HG03432 (cell line): ENCODE data around the gene SYT8.
"Not testable (repeated sequence)": the region's sequence is repeated elsewhere in the genome, so short reads cannot be mapped to it uniquely, and the experiment has no call there.

Experiments used
- ATAC-seq: cut with Tn5 transposase; IDR thresholded peaks from one replicate; pipeline ENCODE4 v1.9.1; 2021; ENCODE audit warnings: mild to moderate bottlenecking, moderate library complexity; ENCODE audit not compliant: unreplicated experiment

The SYT8 gene, protein sequence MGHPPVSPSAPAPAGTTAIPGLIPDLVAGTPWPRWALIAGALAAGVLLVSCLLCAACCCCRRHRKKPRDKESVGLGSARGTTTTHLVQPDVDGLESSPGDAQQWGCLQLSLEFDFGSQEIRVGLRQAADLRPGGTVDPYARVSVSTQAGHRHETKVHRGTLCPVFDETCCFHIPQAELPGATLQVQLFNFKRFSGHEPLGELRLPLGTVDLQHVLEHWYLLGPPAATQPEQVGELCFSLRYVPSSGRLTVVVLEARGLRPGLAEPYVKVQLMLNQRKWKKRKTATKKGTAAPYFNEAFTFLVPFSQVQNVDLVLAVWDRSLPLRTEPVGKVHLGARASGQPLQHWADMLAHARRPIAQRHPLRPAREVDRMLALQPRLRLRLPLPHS

DNA sequence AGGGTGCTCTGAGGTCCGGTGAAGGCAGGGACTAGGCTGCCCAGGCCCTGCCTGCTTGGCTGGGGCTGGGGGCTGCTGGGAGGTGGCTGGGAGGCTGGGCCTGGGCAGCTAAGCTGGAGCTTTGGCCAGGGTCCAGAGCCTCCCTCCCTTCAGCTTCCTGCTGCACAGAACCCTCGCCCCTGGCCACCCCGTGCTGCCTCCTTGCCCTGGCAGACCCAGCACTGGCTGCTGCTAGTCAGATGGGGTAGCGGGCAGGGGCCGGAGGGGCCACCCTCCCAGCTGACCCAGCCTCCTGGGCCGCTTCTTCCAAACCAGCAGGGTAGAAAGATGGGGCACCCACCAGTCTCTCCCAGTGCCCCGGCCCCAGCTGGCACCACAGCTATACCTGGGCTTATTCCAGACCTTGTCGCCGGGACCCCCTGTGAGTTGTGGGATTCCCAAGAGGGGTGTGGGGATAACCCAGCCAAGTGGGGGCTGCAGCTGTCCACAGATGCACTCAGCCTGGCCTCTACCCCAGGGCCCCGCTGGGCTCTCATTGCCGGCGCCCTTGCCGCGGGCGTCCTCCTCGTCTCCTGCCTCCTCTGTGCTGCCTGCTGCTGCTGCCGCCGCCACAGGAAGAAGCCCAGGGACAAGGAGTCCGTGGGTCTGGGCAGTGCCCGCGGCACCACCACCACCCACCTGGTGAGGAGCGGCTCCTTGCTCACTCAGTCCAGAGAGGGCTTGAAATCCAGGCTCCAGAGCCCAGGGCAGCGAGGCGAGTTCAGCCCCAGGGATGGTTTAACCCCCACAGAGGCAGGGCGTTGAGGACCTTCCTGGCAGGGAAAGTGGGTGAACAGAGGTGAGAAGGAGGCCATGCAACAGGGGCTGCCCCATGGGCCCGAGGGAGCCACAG is at the start of gene SYT8:
SYT8 (plus strand) TSS at position 212 of the 892 bp plus-strand sequence; CDS start at position 328, 116 bp downstream.
- no peak for ATAC-seq

DNA sequence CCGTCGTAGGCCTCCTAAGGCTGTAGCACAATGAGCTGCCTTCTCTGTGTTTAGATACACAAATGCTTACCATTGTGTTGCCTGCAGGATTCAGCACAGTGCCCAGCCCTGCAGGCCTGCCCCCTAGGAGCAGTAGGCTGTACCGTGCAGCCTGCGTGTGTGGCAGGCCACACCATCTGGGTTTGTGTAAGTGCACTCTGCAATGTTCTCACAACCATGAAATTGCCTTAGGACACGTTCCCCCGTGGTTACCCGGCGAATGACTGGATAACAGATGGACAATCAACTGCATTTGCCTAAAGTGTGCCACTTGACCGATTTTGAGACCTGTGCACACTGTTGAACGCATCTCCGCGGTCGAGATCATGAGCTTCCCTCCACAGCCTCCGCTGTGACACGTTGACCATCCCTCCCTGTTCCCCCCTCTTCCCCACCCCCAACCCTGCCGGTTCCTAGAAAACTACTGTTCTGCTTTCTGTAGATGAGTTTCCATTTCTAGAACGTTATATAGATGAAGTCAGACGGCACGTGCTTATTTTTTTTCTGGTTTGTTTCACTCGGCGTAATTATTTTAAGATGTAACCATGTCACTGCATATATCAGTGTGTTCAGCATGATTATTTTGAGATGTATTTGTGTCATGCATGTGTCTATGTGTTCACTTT is 48.9 kb upstream of the SYT8 start:
- no peak for ATAC-seq

DNA sequence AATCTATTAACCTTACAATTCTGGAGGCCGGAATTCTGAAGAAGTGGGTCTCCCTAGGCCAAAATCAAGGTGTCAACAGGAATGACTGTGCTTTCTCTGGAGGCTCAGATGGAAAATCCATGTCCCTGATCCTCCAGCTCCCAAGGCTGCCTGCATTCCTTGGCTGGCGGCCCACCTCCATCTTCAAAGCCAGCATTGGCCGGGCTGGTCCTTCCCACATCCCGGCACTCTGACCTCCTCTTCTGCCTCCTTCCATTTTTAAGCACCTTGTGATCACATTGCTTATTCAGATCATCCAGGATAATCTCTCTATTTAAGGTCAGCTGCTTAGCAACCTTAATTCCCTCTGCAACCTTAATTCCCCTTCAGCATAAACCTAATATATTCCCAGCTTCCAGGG is 48.3 kb upstream of the SYT8 start:
- no peak for ATAC-seq

DNA sequence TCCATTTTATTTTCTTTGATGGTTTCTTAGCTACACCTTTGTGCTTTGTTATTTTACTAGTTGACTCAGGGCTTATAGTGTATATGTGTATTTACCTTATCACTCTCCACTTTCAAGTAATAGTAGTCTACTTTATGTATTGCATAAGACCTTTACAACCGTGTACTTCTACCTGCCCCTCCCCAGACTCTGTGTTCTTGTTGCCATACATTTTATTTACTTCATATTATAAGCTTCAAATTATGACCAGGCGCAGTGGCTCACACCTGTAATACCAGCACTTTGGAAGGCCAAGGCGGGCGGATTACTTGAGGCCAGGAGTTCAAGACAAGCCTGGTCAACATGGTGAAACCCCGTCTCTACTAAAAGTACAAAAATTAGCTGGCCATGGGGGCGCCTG is 42.9 kb upstream of the SYT8 start:
- no peak for ATAC-seq

DNA sequence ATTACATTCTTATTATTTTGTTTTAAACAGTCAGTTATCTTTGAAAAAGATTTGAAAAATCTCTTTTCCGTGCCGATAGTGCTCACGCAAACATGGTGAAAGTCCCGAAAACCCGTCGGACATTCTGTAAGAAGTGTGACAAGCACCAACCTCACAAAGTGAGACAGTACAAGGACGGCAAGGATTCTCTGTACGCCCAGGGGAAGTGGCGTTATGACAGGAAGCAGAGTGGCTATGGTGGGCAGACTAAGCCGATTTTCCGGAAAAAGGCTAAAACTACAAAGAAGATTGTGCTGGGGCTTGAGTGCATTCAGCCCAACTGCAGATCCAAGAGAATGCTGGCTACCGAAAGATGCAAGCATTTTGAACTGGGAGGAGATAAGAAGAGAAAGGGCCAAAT is 42.3 kb upstream of the SYT8 start:
- no peak for ATAC-seq

DNA sequence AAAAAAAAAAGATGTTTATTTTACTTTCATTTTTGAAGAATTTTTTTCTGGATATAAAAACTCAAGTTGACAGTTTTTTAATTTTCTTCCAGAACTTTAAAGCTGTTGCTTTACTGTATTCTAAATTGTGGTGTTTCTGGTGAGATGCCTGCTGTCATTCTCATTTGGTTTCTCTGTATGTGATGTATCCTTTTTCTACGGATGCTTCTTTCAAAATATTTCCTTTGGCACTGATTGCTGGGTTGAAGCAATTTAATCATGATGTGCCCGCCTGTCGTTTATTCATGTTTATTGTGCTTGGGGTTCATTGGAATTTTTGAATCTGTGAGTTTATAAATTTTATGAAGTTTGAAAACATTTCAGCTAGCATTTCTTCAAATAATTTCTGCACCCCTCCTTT is 41.7 kb upstream of the SYT8 start:
- no peak for ATAC-seq

DNA sequence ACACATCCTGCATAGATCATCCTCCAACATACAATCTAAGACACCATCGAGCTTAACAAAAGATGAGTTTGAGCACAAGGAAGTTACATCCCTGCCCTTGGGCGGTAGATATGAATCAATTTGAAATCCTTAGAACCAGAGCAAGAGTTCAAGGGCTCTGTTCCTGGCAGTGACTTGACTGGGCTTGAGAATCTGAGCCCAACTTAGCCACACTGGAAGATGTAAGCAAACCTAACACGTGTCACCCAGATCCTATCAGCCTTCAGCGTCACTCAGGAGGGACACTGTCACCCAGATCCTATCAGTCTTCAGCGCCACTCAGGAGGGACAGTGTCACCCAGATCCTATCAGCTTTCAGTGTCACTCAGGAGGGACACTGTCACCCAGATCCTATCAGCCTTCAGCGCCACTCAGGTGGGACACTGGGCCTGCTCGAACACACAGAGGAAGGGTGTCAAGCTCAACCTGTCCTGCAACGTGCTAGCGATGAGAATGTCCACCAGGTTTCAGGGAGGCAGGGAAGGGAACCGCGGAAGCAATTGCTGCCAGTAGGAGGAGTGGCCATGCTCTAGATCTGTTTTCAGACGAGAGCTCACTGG is 38.3 kb upstream of the SYT8 start:
- ATAC-seq, result no peak

DNA sequence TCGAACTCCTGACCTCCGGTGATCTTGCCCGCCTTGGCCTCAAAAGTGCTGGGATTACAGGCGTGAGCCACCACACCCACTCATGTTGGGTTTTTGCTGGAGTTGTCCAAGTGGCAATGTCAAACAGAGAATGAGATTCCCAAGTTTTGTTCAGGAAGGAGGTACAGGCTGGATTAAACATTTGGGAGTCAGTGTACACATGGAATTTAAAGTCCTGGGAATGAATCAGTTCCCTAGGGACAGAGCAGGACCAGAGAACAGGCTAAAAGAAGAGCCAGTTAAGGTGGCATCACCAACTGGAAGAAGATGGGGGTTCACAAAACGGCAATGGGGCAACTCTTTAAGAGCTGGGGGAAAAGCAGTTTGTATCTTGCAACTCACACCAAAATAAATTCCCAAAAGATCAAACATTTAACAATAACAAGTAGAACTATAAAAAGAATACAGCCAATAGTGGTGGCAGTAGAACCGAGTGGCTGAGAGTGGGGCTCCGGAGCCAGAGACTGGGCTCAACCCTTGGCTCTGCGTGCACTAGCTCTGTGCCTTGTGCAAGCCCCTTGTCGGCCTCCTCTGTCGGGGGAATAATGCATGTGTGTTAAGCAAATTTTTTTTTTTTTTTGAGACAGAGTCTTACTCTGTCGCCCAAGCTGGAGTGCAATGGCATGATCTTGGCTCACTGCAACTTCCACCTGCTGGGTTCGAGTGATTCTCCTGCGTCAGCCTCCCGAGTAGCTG is 37.2 kb upstream of the SYT8 start:
- no peak for ATAC-seq

DNA sequence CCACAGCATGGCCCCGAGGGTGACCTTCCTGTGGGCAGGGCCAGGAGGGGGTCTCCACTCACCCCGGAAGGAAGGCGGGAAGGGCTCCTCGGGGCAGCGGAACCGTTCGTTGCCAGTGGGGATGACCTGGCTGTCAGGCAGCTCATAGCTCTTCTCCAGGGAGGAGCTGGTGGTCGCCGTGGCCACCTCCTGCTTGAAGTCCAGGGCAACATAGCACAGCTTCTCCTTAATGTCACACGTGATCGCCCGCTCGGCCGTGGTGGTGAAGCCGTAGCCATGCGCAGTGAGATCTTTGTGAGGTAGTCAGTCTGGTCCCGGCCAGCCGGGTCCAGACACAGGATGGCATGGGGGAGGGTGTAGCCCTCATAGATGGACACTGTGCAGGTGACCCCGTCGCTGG is 31.5 kb upstream of the SYT8 start:
- no peak for ATAC-seq

DNA sequence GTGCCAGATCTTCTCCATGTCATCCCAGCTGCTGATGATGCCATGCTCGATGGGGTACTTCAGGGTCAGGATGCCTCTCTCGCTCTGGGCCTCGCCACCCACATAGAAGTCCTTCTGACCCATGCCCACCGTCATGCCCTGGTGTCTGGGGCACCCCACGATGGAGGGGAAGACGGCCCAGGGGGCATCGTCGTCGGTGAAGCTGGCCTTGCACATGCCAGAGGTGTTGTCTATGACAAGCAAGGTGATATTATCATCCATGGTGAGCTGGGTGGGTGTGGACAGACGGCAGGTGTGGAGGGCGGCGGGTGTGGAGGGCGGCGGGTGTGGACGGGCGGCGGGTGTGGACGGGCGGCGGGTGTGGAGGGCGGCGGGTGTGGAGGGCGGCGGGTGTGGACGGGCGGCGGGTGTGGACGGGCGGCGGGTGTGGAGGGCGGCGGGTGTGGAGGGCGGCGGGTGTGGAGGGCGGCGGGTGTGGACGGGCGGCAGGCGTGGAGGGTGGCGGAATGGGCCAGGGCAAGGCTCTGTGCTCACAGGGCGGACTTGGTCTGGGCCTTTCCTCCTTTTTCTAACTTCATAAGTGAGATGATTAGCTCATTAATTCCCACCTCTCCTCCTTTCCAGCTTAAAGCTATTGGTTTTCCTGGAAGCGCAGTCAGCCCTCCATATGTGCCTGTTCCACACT is 30.8 kb upstream of the SYT8 start:
- ATAC-seq, result not testable (repeated sequence)

DNA sequence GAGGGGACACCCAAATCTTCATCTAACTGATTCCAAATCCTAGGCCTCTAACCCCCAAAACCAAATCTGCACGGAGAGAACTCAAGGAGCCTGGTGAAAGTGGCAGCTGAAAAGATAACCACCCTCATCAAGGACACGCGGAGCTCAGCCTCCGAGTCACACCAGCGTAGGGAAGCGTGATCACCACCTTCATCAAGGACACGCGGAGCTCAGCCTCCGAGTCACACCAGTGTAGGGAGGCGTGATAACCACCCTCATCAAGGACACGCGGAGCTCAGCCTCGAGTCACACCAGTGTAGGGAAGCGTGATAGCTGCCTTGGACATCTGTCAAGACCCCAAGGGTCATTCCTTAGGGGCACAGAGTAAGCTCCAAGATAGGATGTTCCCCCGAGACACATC is 29.3 kb upstream of the SYT8 start:
- ATAC-seq, result no peak

DNA sequence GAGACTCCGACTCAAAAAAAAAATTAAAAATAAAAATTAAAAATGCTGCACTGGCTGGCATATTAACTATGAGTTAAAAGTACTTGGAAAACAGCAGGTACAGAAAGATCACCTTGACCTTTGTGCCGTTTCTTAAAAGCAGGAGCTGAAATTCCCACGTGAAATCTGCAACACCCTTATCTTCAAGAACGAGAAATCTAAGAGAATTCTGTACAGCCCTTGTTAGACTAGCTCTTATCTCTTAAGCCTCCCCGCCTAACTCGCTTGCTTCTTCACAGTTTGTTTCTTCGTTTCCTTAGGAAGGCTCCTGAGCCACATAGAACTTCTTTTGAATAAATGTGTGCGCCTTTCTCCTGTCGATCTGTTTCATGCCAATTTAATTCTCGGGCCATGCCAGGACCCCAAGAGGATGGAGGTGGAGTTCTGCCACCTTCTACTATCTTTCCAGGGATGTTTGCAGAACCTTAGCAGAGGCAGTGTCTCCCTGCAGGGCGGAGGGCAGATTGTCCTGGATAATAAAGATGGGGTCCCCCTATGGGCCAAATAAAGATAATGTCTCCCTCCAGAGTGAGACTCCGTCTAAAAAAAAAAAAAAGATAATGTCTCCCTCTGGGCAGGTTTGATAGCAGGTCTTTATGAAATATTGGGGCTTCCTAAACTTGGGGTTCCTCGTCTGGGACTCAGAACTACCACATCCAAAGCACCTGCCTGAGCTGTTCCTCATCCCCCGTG is 27.4 kb upstream of the SYT8 start:
- ATAC-seq, result no peak

DNA sequence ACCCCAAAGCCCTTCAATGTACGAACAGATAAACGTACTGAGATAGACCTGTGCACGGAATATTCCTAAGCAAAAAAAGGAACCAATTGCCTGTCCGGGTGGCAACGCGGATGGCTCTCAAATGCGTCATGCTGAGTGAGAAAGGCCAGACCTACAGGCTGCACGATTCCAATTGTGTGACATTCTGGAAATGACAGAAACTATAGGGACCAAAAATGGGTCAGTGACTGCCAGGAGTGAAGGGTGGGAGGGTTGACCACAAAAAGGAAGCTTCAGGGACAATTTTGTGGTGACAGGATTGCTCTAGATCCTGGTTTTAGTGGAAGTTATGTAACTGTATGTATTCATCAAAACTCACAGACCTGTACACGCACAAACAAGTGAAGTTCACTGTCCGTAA is 24.0 kb upstream of the SYT8 start:
- ATAC-seq, result no peak

DNA sequence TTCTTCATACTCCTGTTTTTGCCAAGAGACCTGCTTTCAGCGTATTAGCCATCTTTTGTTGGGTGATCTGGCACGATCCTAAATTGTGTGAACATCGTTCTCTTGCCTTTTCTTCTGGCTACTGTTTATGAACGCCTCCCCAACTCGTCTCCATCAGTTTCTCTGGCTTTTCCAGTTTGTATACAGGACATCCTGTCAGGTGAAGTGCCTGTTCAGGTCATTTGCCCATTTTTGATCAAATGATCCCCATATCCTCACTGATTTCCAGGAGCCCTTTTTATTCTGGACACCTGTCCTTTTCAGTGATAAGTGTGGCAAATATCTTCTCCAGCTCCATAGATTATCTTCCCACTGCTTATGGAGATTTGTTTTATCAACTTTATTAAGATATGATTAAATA is 22.5 kb upstream of the SYT8 start:
- no peak for ATAC-seq

DNA sequence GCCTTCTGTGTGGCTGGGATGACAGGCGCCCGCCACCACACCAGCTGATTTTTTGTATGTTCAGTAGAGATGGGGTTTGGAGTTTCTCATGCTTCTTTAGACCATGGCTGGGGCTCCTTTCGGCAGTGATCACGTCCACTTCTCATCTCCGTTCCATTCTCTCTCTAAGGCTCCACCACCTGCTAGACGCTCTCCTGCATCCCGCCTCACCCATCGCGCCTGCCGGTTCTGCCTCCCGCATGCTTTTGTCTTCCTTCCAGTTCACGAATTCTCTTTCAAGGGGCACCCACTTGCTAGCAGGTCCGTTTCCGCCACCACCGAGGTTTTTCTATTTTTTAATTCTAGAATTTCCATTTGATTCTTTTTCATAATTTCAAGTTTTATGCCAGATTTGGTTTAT is 22.0 kb upstream of the SYT8 start:
- ATAC-seq, result no peak

DNA sequence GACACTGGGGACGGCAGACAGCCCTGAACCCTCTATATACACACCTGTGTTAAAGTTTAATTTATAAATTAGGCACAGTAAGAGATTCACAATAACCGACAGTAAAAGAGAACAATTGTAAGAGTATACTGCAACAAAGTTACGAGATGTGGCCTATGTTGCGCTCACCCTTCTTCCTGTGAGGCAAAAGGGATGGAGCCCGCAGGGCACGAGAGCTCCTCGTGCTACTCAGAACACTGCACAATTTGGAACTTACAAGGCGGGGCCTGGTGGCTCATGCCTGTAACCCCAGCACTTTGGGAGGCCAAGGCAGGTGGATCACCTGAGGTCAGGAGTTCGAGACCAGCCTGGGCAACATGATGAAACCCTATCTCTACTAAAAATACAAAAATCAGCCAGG is 21.4 kb upstream of the SYT8 start:
- not testable (repeated sequence) for ATAC-seq

DNA sequence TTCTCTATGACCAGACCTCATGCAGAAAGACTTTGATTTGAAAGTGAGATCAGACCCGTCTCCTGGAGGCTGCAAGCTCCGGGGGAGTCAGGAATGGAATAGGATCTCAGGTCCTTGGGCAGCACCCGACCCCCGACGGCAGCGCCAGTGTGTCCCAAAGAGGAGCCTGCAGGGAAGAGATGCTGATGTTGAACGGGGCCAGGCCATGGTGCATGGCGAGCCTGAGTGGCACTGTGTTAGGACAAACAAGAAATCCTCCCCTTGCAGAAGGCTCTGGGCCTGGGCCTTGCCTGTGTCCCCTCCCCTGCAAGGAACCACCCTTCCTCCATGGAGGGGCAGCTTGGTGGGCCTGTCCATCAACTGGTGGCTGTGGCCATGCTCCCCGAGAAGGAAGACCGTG is 20.1 kb upstream of the SYT8 start:
- ATAC-seq, result no peak

DNA sequence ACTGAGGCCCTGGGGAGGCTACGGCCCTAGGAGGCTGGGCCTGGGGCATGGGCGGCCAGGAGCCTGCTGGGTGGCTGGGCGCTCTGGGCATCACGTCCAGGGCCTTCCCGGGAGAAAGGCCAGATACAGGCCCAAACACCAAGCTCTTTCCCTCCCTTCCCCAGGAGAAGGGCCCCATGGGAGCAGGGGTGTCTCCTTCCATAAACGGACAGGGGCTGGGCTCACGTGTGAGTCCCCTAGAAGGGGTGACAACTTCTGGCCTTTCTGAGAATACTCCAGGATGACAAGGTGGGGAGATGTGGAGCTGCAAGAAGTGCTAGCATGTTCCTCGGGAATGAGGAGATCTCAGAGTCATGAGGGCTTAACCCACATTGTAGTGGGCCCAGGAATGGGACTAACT is 19.5 kb upstream of the SYT8 start:
- ATAC-seq, result no peak

DNA sequence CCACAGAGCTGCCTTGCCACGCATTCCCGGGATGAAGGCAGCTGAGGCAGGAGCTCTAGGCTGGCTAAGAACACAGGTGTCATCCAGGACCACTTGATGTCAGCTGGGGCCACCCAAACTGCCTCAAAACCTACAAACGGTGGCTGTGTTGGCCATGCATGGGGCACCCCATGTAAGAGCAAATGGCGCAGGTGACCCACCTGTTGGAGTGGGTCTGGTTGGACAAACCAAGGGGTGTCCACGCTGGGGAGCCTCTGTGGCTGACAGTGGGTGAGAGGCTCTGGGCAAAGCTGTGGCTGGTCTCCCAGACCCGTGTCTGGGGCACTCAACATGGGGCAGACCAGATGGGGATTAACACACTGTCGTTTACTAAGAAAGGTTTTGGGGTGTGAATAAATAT is 19.0 kb upstream of the SYT8 start:
- ATAC-seq, result no peak
